WI38 (cell line): ENCODE results near the gene SERPINA1.

ENCODE experiments used
- H3K4me3 ChIP-seq: 2 replicates; pipeline ENCODE4 v1.5.1; 2011; ENCODE audit warnings: low read depth, mild to moderate bottlenecking, control low read depth, low read length
- TF ChIP-seq, protein P1 (sequence below): IDR thresholded peaks from 2 replicates; pipeline ENCODE4 v1.5.1; 2012; ENCODE audit warnings: low read depth, mild to moderate bottlenecking, control low read depth, low read length

SERPINA1 gene

DNA sequence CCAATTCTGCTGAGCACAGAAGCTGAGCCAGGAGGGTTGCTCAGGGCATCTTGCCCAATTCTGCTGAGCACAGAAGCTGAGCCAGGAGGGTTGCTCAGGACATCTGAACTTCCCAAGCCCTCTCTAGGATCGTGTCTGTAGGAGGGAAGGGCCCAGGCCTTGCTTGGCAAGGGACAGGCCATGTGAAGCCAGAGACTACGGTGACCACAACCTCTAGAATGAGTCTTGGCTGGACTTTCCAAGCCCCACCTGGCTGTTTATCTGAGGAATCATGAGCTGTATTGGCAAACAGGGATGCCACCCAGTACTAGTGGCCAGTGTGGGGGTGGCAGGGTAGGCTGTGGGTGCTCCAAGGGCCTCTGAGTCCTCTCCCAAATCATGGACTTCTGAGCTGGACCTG lies 57.5 kb downstream of the SERPINA1 start:
- H3K4me3 ChIP-seq = no peak overlapping the region
- TF ChIP-seq, protein P1, sequence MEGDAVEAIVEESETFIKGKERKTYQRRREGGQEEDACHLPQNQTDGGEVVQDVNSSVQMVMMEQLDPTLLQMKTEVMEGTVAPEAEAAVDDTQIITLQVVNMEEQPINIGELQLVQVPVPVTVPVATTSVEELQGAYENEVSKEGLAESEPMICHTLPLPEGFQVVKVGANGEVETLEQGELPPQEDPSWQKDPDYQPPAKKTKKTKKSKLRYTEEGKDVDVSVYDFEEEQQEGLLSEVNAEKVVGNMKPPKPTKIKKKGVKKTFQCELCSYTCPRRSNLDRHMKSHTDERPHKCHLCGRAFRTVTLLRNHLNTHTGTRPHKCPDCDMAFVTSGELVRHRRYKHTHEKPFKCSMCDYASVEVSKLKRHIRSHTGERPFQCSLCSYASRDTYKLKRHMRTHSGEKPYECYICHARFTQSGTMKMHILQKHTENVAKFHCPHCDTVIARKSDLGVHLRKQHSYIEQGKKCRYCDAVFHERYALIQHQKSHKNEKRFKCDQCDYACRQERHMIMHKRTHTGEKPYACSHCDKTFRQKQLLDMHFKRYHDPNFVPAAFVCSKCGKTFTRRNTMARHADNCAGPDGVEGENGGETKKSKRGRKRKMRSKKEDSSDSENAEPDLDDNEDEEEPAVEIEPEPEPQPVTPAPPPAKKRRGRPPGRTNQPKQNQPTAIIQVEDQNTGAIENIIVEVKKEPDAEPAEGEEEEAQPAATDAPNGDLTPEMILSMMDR = no peak

DNA sequence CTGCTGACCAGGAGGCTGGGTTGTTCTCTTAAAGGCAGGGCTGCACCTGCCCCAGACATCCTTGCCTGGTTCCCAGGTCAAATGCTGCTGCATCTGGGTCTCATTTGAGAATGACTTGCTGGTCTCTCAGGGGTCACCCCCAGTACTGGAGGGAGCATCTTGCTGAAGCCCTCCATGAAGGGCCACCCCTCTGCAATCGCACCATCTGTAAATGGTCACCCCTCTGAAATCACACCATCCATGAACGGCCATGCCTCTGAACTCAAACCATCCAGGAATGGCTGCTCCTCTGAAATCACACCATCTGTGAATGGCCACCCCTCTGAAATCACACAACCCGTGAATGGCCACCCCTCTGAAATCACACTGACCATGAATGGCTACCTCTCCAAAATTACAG lies 58.0 kb downstream of the SERPINA1 start:
- no peak overlapping the region for H3K4me3 ChIP-seq
- TF ChIP-seq, protein P1 = no peak

DNA sequence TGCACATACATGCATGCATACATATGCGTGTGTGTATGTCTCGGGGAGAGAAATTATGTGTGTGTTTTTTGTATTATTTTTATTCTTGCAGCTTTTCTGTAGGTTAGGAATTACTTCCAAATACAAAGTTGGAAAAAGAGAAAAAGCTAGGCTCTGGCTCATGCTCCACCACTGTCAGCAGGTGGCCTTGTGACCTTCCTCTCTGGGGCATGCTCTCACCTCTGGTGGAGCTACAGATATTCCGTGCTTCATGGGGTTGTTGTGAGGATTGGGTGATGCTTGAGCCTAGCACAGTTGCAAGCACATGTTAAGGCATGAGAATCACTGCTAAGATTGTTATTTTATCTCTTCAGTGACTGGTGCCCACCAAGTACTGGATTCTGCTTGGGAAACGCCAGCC lies 58.5 kb downstream of the SERPINA1 start:
- TF ChIP-seq, protein P1 = no peak

DNA sequence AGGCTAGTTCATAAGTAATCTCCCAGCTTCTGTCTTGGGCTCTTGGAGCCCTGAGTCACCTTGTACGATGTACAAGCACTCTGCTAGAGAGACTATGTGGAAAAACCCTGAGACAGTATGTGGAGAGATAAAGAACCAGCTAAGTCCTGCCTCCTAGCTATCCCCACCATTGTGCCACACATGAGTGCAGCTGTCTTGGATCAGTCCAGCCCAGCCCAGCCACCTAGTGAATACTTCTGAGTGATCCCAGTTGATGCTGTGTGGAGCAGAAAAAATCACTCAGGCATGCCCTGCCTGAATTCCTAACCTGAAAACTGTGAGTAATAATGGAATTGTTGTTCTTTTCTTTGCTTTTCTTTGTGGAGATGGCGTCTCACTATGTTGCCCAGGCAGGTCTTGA lies 60.2 kb downstream of the SERPINA1 start:
- TF ChIP-seq, protein P1 = no peak

More for the DNA sequence above, 58.5 kb downstream of the SERPINA1 start:
- no peak overlapping the region for H3K4me3 ChIP-seq

More for the DNA sequence above, 60.2 kb downstream of the SERPINA1 start:
- no peak overlapping the region for H3K4me3 ChIP-seq
